ENCODE data around the gene MVB12B.

DNA sequence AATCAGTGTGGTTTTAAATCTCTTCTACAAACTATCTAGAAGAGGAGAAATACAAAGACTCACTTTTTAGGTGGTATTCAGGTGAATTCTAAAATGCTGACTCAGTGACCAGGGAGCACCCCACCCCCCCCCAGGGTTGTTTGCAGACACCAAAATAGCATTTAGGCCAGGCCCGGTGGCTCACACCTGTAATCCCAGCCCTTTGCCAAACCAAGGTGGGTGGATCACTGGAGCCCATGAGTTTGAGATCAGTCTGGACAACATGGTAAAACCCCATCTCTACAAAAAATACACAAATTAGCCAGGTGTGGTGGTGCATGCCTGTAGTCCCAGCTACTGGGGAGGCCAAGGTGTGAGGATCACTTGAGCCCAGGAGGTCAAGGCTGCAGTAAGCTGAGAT, 168.1 kb downstream of the MVB12B start:
- TF ChIP-seq, protein P1, sequence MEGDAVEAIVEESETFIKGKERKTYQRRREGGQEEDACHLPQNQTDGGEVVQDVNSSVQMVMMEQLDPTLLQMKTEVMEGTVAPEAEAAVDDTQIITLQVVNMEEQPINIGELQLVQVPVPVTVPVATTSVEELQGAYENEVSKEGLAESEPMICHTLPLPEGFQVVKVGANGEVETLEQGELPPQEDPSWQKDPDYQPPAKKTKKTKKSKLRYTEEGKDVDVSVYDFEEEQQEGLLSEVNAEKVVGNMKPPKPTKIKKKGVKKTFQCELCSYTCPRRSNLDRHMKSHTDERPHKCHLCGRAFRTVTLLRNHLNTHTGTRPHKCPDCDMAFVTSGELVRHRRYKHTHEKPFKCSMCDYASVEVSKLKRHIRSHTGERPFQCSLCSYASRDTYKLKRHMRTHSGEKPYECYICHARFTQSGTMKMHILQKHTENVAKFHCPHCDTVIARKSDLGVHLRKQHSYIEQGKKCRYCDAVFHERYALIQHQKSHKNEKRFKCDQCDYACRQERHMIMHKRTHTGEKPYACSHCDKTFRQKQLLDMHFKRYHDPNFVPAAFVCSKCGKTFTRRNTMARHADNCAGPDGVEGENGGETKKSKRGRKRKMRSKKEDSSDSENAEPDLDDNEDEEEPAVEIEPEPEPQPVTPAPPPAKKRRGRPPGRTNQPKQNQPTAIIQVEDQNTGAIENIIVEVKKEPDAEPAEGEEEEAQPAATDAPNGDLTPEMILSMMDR (IDR thresholded peaks at IDR 0.05 in 2 of 3, conservative IDR thresholded peaks at IDR 0.05 in 1 of 3; ENCODE audit: borderline replicate concordance in 1 of 3, insufficient read depth in 1 of 3, low read depth in 2 of 3, low read length in 2 of 3): no peak
- TF ChIP-seq POLR2A (IDR thresholded peaks at IDR 0.05; ENCODE audit: borderline replicate concordance, extremely low read depth, insufficient read depth, insufficient read length) (no peak), EZH2phosphoT487 (IDR thresholded peaks at IDR 0.05; ENCODE audit: borderline replicate concordance) (no peak)

Measured in HCT116 (cell line).